ENCODE results near the gene PHETA2. TPM values are rescaled to one million over a fixed set of nuclear protein-coding genes. Genes with fewer than 3 reads are reported as not detected.

PHETA2 gene
- total RNA-seq: 5.2 and 6.1 TPM in 2 replicates
- long read RNA-seq, transcript PHETA2-201 (3 exons, 2,335 nt): major isoform, 11 of 12 reads
- long read RNA-seq, partial matches to known transcripts: 1 of 12 reads
- long read RNA-seq, other reads (novel, unspliced or antisense): 0 of 12 reads

DNA sequence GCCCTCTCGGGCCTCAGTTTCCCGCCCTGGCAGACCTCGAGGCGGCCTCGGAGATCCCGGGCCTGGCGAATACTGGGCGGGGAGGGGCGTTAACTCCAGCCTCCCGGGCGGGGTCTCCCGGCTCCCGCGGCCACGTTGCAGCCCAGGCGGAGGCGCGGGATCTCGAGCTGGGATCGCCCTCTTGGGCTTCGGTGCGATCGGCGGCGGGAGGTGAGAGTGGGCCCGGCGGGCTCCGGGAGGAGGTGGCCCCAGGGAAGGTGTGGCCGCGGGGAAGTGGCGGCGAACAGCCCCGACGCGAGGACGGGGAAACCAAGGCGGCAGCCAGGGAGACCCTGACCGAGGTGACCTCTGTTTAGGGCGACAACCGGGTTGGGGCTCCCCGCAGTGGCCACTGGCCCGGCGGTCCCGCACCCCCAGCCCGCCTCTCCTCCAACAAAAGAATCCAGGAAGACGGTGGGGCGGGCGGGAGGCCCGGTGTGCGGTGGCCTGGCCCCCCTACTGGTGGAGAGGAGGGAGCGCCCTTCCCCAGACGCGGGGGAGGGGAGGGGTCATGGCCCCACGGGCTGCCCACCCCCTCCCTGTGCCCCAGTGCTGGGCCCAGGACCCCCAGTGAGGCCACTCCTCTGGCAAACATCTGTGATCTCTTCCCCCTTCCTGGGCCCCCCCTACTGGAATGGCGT lies at the start of gene PHETA2:
Gene PHETA2 (plus strand): TSS at position 117 of the 680 bp plus-strand sequence. CDS start 3,046 bp downstream, outside the sequence.
- DNase-seq (ENCODE audit: low spot score, unreplicated experiment): no peak

DNA sequence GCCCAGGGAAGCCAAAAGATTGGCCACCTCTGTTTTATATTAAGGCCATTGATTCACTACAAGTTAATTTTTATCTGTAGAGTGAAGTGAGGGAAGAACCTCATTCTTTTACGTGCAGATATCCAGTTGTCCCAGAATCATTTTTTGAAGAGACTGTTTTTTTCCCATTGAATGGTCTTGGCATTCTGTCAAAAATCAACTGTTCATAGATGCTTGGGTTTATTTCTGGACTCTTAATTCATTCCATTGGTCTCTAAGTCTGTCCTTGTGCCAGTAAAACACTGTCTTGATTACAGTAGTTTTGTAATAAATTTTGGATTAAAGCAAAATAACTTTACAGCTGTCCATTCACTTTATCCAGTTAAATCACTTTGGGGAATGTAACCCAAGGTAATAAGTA lies 48.6 kb upstream of the PHETA2 start:
- no peak overlapping the region for H3K27ac Mint-ChIP-seq
- H3K4me1 Mint-ChIP-seq (ENCODE audit: low read depth): no peaks in the 10 kb centered on the region
- H3K36me3 Mint-ChIP-seq (ENCODE audit: insufficient read depth): no peaks in the 10 kb centered on the region
- H3K9me3 Mint-ChIP-seq (ENCODE audit: low read depth): no peaks in the 10 kb centered on the region
- no peak for DNase-seq (ENCODE audit: low spot score, unreplicated experiment)
- no peak overlapping the region for H3K4me3 Mint-ChIP-seq (ENCODE audit: low read depth)
- peaks cover 8% of the 10 kb centered on the region for H3K27me3 Mint-ChIP-seq
- no peak for TF ChIP-seq CTCF (IDR thresholded peaks at IDR 0.05; ENCODE audit: unreplicated experiment)

More for the DNA sequence above, at the start of gene PHETA2:
- no peaks in the 10 kb centered on the region for H3K9me3 Mint-ChIP-seq (ENCODE audit: low read depth)
- H3K4me3 Mint-ChIP-seq (ENCODE audit: low read depth): peak within 1 kb of the TSS; percentile 52
- peaks cover 17% of the 10 kb centered on the region for H3K4me1 Mint-ChIP-seq (ENCODE audit: low read depth)
- H3K27me3 Mint-ChIP-seq: peaks cover 4% of the 10 kb centered on the region
- H3K27ac Mint-ChIP-seq: peak within 1 kb of the TSS; percentile 51
- H3K36me3 Mint-ChIP-seq (ENCODE audit: insufficient read depth): no peaks in the 10 kb centered on the region
- peak; percentile 52 for TF ChIP-seq CTCF (IDR thresholded peaks at IDR 0.05; ENCODE audit: unreplicated experiment)

- TF ChIP-seq CTCF (IDR thresholded peaks at IDR 0.05; ENCODE audit: unreplicated experiment): no peak
- peaks cover 16% of the 10 kb centered on the region for H3K27me3 Mint-ChIP-seq
- H3K4me3 Mint-ChIP-seq (ENCODE audit: low read depth): no peak overlapping the region
- no peak overlapping the region for H3K27ac Mint-ChIP-seq
- H3K36me3 Mint-ChIP-seq (ENCODE audit: insufficient read depth): no peaks in the 10 kb centered on the region
- DNase-seq (ENCODE audit: low spot score, unreplicated experiment): no peak
- H3K4me1 Mint-ChIP-seq (ENCODE audit: low read depth): no peaks in the 10 kb centered on the region
- H3K9me3 Mint-ChIP-seq (ENCODE audit: low read depth): no peaks in the 10 kb centered on the region
Measured at GRCh38 chr22:42026705-42027104, 47.3 kb upstream of the PHETA2 start.

DNA sequence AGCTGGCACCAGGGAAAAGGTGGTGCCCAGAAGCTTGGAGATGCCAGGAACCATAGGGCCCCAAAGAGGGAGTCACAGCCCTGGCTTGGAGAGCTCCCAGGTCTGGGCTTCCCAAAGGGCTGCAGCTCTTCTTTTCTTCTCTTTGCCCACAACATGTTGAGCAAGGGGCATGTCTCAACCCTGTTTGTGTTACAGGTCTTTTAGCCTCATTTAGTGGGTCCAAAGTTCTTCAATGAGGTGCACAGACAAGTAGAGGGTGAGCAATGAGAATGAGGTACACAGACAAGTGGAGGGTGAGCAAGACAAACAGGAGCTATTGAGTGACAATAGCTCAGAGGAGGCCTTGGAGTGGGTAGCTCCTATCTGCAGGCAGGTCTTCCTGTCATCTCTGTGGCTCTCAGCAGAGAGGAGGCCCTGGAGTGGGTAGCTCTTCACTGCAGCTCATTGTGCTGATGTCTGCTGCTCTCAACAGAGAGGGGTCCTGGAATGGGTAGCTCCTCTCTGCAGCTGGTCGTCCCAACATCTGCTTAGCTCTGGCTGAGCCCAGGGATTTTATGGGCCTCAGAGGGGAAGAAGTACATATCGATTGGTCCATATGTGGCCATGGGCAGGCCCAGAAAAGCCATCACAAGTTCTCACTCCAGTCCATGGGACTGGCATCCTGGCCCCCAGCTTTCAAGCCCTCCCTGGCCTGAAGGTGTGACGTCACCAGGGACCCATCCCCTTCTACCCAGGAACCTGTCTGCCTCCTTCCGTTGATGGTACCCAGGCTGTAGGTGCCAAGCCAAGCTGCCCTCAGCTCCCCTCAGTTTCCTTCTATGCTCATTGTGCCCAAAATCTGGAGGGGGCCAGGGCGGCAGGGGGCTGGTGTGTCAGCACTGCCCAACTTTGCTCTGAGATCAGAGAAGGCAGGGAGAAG lies 40.5 kb upstream of the PHETA2 start:
- Mint-ChIP-seq H3K4me1 (ENCODE audit: low read depth) (no peaks in the 10 kb centered on the region), H3K4me3 (ENCODE audit: low read depth) (no peak overlapping the region), H3K27me3 (peaks cover 23% of the 10 kb centered on the region), H3K9me3 (ENCODE audit: low read depth) (peaks cover 7% of the 10 kb centered on the region), H3K36me3 (ENCODE audit: insufficient read depth) (no peaks in the 10 kb centered on the region), H3K27ac (no peak overlapping the region)
- no peak for DNase-seq (ENCODE audit: low spot score, unreplicated experiment)
- no peak for TF ChIP-seq CTCF (IDR thresholded peaks at IDR 0.05; ENCODE audit: unreplicated experiment)

DNA sequence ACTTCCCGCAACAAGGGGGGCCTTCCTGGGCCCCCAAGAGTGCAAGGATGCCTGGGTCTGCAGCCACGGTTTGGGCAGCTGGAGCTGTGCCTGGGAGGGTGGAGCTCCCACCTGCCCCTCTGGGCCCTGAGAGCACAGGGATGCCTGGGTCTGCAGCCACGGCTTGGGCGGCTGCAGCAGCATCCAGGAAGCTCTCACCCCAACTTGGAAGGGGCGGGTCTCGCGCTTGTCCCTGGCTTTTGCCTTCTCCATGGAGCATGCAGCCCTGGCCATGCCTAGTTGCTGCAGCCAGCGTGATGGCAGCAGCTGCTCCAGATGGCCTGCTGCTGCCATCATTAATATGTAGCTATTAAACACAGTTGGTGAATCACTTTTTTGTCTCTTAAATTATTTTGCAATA lies 38.8 kb upstream of the PHETA2 start:
- H3K4me1 Mint-ChIP-seq (ENCODE audit: low read depth): no peaks in the 10 kb centered on the region
- H3K27me3 Mint-ChIP-seq: peaks cover 27% of the 10 kb centered on the region
- DNase-seq (ENCODE audit: low spot score, unreplicated experiment): no peak
- no peak overlapping the region for H3K4me3 Mint-ChIP-seq (ENCODE audit: low read depth)
- H3K36me3 Mint-ChIP-seq (ENCODE audit: insufficient read depth): no peaks in the 10 kb centered on the region
- H3K27ac Mint-ChIP-seq: no peak overlapping the region
- TF ChIP-seq CTCF (IDR thresholded peaks at IDR 0.05; ENCODE audit: unreplicated experiment): no peak
- H3K9me3 Mint-ChIP-seq (ENCODE audit: low read depth): peaks cover 7% of the 10 kb centered on the region
